HepG2 (cell line): ENCODE data around the gene POU5F1. TPM values are rescaled to one million over a fixed set of nuclear protein-coding genes. Genes with fewer than 3 reads are reported as not detected.

Source experiments
- EED ChIP-seq: sonication (generic); formaldehyde crosslinking; IDR thresholded peaks from 2 replicates; pipeline ENCODE4 v1.5.0; 2020; ENCODE audit warnings: mild to moderate bottlenecking, missing genetic modification reagents
- JUN ChIP-seq: sonication (generic); formaldehyde crosslinking; IDR thresholded peaks from 2 replicates; pipeline ENCODE4 v1.4.0; 2020; ENCODE audit warnings: mild to moderate bottlenecking, missing genetic modification reagents
- MBD4 ChIP-seq: IDR thresholded peaks from 2 replicates; pipeline ENCODE4 v1.6.1; 2012; ENCODE audit warnings: low read length, inconsistent platforms, borderline replicate concordance
- MTERF4 ChIP-seq: sonication (generic); formaldehyde crosslinking; IDR thresholded peaks from 2 replicates; pipeline ENCODE4 v1.8.0; 2023; ENCODE audit warnings: mild to moderate bottlenecking, missing genetic modification reagents
- MYPOP ChIP-seq: sonication (generic); formaldehyde crosslinking; IDR thresholded peaks from 2 replicates; pipeline ENCODE4 v1.8.1; 2023; ENCODE audit warnings: mild to moderate bottlenecking, moderate library complexity, missing genetic modification reagents
- RCOR2 ChIP-seq: IDR thresholded peaks from 2 replicates; pipeline ENCODE4 v1.6.1; 2016; ENCODE audit warnings: missing biosample characterization, missing genetic modification reagents
- SIN3B ChIP-seq: fragments of 150-350 bp; IDR thresholded peaks from 2 replicates; pipeline ENCODE4 v1.6.1; 2014; ENCODE audit warnings: low read length
- ZIK1 ChIP-seq: sonication (generic); formaldehyde crosslinking; IDR thresholded peaks from 2 replicates; pipeline ENCODE4 v1.5.0; 2020; ENCODE audit warnings: mild to moderate bottlenecking, low read depth, missing genetic modification reagents, borderline replicate concordance
- ZNF224 ChIP-seq: sonication (generic); formaldehyde crosslinking; IDR thresholded peaks from 2 replicates; pipeline ENCODE4 v1.5.0; 2020; ENCODE audit warnings: mild to moderate bottlenecking, missing genetic modification reagents
- ZNF549 ChIP-seq: sonication (generic); formaldehyde crosslinking; IDR thresholded peaks from 2 replicates; pipeline ENCODE4 v1.5.0; 2020; ENCODE audit warnings: missing genetic modification reagents
- ZNF674 ChIP-seq: sonication (generic); formaldehyde crosslinking; IDR thresholded peaks from 2 replicates; pipeline ENCODE4 v1.5.0; 2020; ENCODE audit warnings: low read depth, mild to moderate bottlenecking, missing genetic modification reagents
- polyA plus RNA-seq, 8 experiments: library from polyadenylated mRNA; depleted of rRNA in 3 of 8; stranded (reverse) in 7 of 8; unstranded in 1 of 8; fragments of >200 nt; fragmentation: Illumina TruSeq in 4 of 8; extraction: Trizol in 4 of 8; gene quantifications; 2 replicates each; pipeline versions ENCODE4 v1.2.1 to v1.2.3, GENCODE V29; 2011 to 2016; ENCODE audit warnings: low read depth in 4 of 8, missing spikeins in 1 of 8, mixed read lengths in 1 of 8; ENCODE audit not compliant: insufficient read depth in 1 of 8
- total RNA-seq, 5 experiments: library from RNA; depleted of rRNA; stranded (reverse); fragments of >200 nt; fragmentation: Illumina TruSeq; extraction: Trizol; gene quantifications; 2 replicates each; pipeline ENCODE4 v1.2.3, GENCODE V29; 2016; ENCODE audit warnings: low read depth in 1 of 5
- TF ChIP-seq, protein P1 (sequence below): fragments of 450-650 bp; IDR thresholded peaks from 2 replicates; pipeline ENCODE4 v1.6.1; 2017; ENCODE audit warnings: mild to moderate bottlenecking
- TF ChIP-seq, protein P2 (sequence below): sonication (generic); formaldehyde crosslinking; IDR thresholded peaks from 2 replicates; pipeline ENCODE4 v1.8.0; 2022; ENCODE audit warnings: mild to moderate bottlenecking, missing genetic modification reagents, borderline replicate concordance
- TF ChIP-seq, protein P3 (sequence below): sonication (generic); formaldehyde crosslinking; IDR thresholded peaks from 2 replicates; pipeline ENCODE4 v1.8.0; 2022; ENCODE audit warnings: missing genetic modification reagents, mild to moderate bottlenecking, moderate library complexity, borderline replicate concordance
- TF ChIP-seq, protein P4 (sequence below): conservative IDR thresholded peaks from 2 replicates; pipeline ENCODE4 v1.6.1; 2018; ENCODE audit warnings: missing genetic modification reagents

Gene POU5F1
- total and polyA plus RNA-seq, 2 of the 13 experiments (the other 11 are each of a cell fraction or from before 2014, with no cell fraction given) = 2.5 to 7.2 TPM

GRCh38 chr6:31158863-31159855 lies 11.3 kb downstream of the POU5F1 start (continued):
- TF ChIP-seq, protein P1, sequence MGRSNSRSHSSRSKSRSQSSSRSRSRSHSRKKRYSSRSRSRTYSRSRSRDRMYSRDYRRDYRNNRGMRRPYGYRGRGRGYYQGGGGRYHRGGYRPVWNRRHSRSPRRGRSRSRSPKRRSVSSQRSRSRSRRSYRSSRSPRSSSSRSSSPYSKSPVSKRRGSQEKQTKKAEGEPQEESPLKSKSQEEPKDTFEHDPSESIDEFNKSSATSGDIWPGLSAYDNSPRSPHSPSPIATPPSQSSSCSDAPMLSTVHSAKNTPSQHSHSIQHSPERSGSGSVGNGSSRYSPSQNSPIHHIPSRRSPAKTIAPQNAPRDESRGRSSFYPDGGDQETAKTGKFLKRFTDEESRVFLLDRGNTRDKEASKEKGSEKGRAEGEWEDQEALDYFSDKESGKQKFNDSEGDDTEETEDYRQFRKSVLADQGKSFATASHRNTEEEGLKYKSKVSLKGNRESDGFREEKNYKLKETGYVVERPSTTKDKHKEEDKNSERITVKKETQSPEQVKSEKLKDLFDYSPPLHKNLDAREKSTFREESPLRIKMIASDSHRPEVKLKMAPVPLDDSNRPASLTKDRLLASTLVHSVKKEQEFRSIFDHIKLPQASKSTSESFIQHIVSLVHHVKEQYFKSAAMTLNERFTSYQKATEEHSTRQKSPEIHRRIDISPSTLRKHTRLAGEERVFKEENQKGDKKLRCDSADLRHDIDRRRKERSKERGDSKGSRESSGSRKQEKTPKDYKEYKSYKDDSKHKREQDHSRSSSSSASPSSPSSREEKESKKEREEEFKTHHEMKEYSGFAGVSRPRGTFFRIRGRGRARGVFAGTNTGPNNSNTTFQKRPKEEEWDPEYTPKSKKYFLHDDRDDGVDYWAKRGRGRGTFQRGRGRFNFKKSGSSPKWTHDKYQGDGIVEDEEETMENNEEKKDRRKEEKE = no peak
- TF ChIP-seq ZNF549 = no peak
- TF ChIP-seq, protein P2, sequence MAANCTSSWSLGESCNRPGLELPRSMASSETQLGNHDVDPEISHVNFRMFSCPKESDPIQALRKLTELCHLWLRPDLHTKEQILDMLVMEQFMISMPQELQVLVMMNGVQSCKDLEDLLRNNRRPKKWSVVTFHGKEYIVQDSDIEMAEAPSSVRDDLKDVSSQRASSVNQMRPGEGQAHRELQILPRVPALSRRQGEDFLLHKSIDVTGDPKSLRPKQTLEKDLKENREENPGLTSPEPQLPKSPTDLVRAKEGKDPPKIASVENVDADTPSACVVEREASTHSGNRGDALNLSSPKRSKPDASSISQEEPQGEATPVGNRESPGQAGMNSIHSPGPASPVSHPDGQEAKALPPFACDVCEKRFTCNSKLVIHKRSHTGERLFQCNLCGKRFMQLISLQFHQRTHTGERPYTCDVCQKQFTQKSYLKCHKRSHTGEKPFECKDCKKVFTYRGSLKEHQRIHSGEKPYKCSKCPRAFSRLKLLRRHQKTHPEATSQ (CRISPR knock-in tag) = peak; percentile 70; the same call in 1 of the 2 replicates
- peak; percentile 93 for TF ChIP-seq MTERF4 (CRISPR knock-in tag)
- no peak for TF ChIP-seq MYPOP
- TF ChIP-seq RCOR2 (CRISPR knock-in tag) = no peak
- no peak for TF ChIP-seq ZNF224 (CRISPR knock-in tag)
- TF ChIP-seq, protein P3, sequence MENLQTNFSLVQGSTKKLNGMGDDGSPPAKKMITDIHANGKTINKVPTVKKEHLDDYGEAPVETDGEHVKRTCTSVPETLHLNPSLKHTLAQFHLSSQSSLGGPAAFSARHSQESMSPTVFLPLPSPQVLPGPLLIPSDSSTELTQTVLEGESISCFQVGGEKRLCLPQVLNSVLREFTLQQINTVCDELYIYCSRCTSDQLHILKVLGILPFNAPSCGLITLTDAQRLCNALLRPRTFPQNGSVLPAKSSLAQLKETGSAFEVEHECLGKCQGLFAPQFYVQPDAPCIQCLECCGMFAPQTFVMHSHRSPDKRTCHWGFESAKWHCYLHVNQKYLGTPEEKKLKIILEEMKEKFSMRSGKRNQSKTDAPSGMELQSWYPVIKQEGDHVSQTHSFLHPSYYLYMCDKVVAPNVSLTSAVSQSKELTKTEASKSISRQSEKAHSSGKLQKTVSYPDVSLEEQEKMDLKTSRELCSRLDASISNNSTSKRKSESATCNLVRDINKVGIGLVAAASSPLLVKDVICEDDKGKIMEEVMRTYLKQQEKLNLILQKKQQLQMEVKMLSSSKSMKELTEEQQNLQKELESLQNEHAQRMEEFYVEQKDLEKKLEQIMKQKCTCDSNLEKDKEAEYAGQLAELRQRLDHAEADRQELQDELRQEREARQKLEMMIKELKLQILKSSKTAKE = no peak
- no peak for TF ChIP-seq EED
- TF ChIP-seq, protein P4, sequence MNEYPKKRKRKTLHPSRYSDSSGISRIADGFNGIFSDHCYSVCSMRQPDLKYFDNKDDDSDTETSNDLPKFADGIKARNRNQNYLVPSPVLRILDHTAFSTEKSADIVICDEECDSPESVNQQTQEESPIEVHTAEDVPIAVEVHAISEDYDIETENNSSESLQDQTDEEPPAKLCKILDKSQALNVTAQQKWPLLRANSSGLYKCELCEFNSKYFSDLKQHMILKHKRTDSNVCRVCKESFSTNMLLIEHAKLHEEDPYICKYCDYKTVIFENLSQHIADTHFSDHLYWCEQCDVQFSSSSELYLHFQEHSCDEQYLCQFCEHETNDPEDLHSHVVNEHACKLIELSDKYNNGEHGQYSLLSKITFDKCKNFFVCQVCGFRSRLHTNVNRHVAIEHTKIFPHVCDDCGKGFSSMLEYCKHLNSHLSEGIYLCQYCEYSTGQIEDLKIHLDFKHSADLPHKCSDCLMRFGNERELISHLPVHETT (CRISPR knock-in tag) = no peak
- TF ChIP-seq MBD4 = no peak
- TF ChIP-seq SIN3B = no peak
- no peak for TF ChIP-seq ZIK1
- no peak for TF ChIP-seq ZNF674 (CRISPR knock-in tag)
- no peak for TF ChIP-seq JUN (CRISPR knock-in tag)
